Measurements from ENCODE around the gene CHST1. TPM values are rescaled to one million over a fixed set of nuclear protein-coding genes. Genes with fewer than 3 reads are reported as not detected.

Gene CHST1
- total RNA-seq, 1 donor from 2014 or later: 1.1 TPM

- Mint-ChIP-seq H3K4me3 (no peak overlapping the region), H3K4me1 (no peaks in the 10 kb centered on the region), H3K36me3 (ENCODE audit: low read depth) (no peaks in the 10 kb centered on the region), H3K9me3 (peaks cover 2% of the 10 kb centered on the region), H3K27ac (ENCODE audit: unreplicated experiment) (no peak overlapping the region), H3K27me3 (ENCODE audit: low read depth) (peaks cover 53% of the 10 kb centered on the region)
- no peak for TF ChIP-seq CTCF (conservative IDR thresholded peaks at IDR 0.05)
- DNase-seq (ENCODE audit: low read depth, low spot score): no peak
Observed at GRCh38 chr11:45625611-45626010, 39.8 kb downstream of the CHST1 start.

GRCh38 chr11:45624095-45624494 is 41.3 kb downstream of the CHST1 start:
- H3K27ac Mint-ChIP-seq (ENCODE audit: unreplicated experiment): no peak overlapping the region
- no peaks in the 10 kb centered on the region for H3K36me3 Mint-ChIP-seq (ENCODE audit: low read depth)
- peaks cover 43% of the 10 kb centered on the region for H3K27me3 Mint-ChIP-seq (ENCODE audit: low read depth)
- no peak overlapping the region for H3K4me3 Mint-ChIP-seq
- no peak for DNase-seq (ENCODE audit: low read depth, low spot score)
- no peak for TF ChIP-seq CTCF (conservative IDR thresholded peaks at IDR 0.05)
- H3K4me1 Mint-ChIP-seq: no peaks in the 10 kb centered on the region
- H3K9me3 Mint-ChIP-seq: peaks cover 7% of the 10 kb centered on the region

- peaks cover 4% of the 10 kb centered on the region for H3K9me3 Mint-ChIP-seq
- no peak for TF ChIP-seq CTCF (conservative IDR thresholded peaks at IDR 0.05)
- peaks cover 35% of the 10 kb centered on the region for H3K27me3 Mint-ChIP-seq (ENCODE audit: low read depth)
Observed at GRCh38 chr11:45622861-45623260, 42.6 kb downstream of the CHST1 start.

GRCh38 chr11:45622283-45622682 is 43.1 kb downstream of the CHST1 start:
- Mint-ChIP-seq H3K9me3 (peaks cover 4% of the 10 kb centered on the region), H3K27me3 (ENCODE audit: low read depth) (peaks cover 41% of the 10 kb centered on the region), H3K4me1 (no peaks in the 10 kb centered on the region), H3K36me3 (ENCODE audit: low read depth) (no peaks in the 10 kb centered on the region), H3K27ac (ENCODE audit: unreplicated experiment) (no peak overlapping the region), H3K4me3 (no peak overlapping the region)
- no peak for TF ChIP-seq CTCF (conservative IDR thresholded peaks at IDR 0.05)
- no peak for DNase-seq (ENCODE audit: low read depth, low spot score)

More at GRCh38 chr11:45622861-45623260, 42.6 kb downstream of the CHST1 start:
- Mint-ChIP-seq H3K4me1 (no peaks in the 10 kb centered on the region), H3K27ac (ENCODE audit: unreplicated experiment) (no peak overlapping the region), H3K36me3 (ENCODE audit: low read depth) (no peaks in the 10 kb centered on the region), H3K4me3 (no peak overlapping the region)
- no peak for DNase-seq (ENCODE audit: low read depth, low spot score)

- H3K36me3 Mint-ChIP-seq (ENCODE audit: low read depth): no peaks in the 10 kb centered on the region
- TF ChIP-seq CTCF (conservative IDR thresholded peaks at IDR 0.05): no peak
- H3K4me1 Mint-ChIP-seq: no peaks in the 10 kb centered on the region
- peaks cover 39% of the 10 kb centered on the region for H3K27me3 Mint-ChIP-seq (ENCODE audit: low read depth)
- peaks cover 4% of the 10 kb centered on the region for H3K9me3 Mint-ChIP-seq
- H3K4me3 Mint-ChIP-seq: no peak overlapping the region
- no peak for DNase-seq (ENCODE audit: low read depth, low spot score)
- no peak overlapping the region for H3K27ac Mint-ChIP-seq (ENCODE audit: unreplicated experiment)
Observed at GRCh38 chr11:45621588-45621987, 43.8 kb downstream of the CHST1 start.

GRCh38 chr11:45620243-45620642 is 45.2 kb downstream of the CHST1 start:
- no peak for DNase-seq (ENCODE audit: low read depth, low spot score)
- Mint-ChIP-seq H3K4me1 (no peaks in the 10 kb centered on the region), H3K9me3 (peaks cover 4% of the 10 kb centered on the region), H3K4me3 (no peak overlapping the region), H3K36me3 (ENCODE audit: low read depth) (no peaks in the 10 kb centered on the region), H3K27ac (ENCODE audit: unreplicated experiment) (no peak overlapping the region), H3K27me3 (ENCODE audit: low read depth) (peaks cover 26% of the 10 kb centered on the region)
- TF ChIP-seq CTCF (conservative IDR thresholded peaks at IDR 0.05): no peak

Data from neural crest cell (in vitro differentiated cells).